Measurements from ENCODE around the gene SMCO4. TPM values are rescaled to one million over a fixed set of nuclear protein-coding genes. Genes with fewer than 3 reads are reported as not detected.

Gene SMCO4
- total and polyA plus RNA-seq, 2 donors (not counting 1 experiment from before 2014, with no cell fraction given), result 8.2 to 8.6 TPM

DNA sequence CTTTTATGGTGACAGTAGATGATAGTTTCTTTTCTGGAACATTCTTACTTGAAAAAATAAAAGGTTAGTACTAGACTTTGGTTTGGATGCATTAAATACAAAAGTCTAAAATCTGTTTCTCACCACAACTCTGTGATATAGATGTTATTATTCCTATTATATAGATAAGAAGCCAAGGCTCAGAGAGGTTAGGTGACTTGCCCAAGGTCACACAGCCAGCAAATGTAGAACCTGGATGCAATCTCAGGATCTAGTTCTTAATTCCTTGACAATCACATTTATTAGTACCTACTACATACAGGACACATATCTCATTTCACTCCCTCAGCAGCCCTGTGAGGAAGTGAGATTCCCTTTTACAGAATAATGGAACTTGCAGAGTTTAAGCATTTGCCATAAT lies 26.3 kb upstream of the SMCO4 start:
- H3K9me3 ChIP-seq (ENCODE audit: control insufficient read depth, insufficient read depth, low read depth, low read length), result no peaks in the 10 kb centered on the region
- TF ChIP-seq, protein P1, sequence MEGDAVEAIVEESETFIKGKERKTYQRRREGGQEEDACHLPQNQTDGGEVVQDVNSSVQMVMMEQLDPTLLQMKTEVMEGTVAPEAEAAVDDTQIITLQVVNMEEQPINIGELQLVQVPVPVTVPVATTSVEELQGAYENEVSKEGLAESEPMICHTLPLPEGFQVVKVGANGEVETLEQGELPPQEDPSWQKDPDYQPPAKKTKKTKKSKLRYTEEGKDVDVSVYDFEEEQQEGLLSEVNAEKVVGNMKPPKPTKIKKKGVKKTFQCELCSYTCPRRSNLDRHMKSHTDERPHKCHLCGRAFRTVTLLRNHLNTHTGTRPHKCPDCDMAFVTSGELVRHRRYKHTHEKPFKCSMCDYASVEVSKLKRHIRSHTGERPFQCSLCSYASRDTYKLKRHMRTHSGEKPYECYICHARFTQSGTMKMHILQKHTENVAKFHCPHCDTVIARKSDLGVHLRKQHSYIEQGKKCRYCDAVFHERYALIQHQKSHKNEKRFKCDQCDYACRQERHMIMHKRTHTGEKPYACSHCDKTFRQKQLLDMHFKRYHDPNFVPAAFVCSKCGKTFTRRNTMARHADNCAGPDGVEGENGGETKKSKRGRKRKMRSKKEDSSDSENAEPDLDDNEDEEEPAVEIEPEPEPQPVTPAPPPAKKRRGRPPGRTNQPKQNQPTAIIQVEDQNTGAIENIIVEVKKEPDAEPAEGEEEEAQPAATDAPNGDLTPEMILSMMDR (conservative IDR thresholded peaks at IDR 0.05 in 1 of 2, IDR thresholded peaks at IDR 0.05 in 1 of 2; ENCODE audit: low read depth in 1 of 2, low read length in 2 of 2), result no peak
- no peak for TF ChIP-seq EZH2 (IDR thresholded peaks at IDR 0.05; ENCODE audit: low read length, missing control alignments)
- H3K4me3 ChIP-seq (replicated peaks in 1 of 4; ENCODE audit: control extremely low read depth in 1 of 4, insufficient read depth in 1 of 4, low read depth in 3 of 4, low read length in 4 of 4), result no peak overlapping the region
- no peaks in the 10 kb centered on the region for H4K20me1 ChIP-seq (ENCODE audit: control insufficient read depth, extremely low read depth, insufficient read depth, low read length)
- DNase-seq (ENCODE audit: low read depth in 2 of 2), result no peak
- H3K36me3 ChIP-seq (ENCODE audit: control insufficient read depth, insufficient read depth, low read length), result no peaks in the 10 kb centered on the region
- H3K9ac ChIP-seq (ENCODE audit: insufficient read depth, low read length), result no peak overlapping the region
- H2AFZ ChIP-seq (ENCODE audit: low read length), result no peak overlapping the region
- H3K4me1 ChIP-seq (ENCODE audit: control insufficient read depth, extremely low read depth, insufficient read depth, low read length), result no peaks in the 10 kb centered on the region
- H3K27me3 ChIP-seq (ENCODE audit: control insufficient read depth, insufficient read depth, low read length), result no peaks in the 10 kb centered on the region
- H3K27ac ChIP-seq (ENCODE audit: insufficient read depth, low read length), result no peak overlapping the region
- no peak overlapping the region for H3K4me2 ChIP-seq (ENCODE audit: extremely low read depth, insufficient read depth, low read length)
- no peaks in the 10 kb centered on the region for H3K79me2 ChIP-seq (ENCODE audit: control insufficient read depth, insufficient read depth, low read length)

- H3K36me3 ChIP-seq (ENCODE audit: control insufficient read depth, insufficient read depth, low read length), result no peaks in the 10 kb centered on the region
- no peak overlapping the region for H3K27ac ChIP-seq (ENCODE audit: insufficient read depth, low read length)
- no peaks in the 10 kb centered on the region for H3K4me1 ChIP-seq (ENCODE audit: control insufficient read depth, extremely low read depth, insufficient read depth, low read length)
- no peaks in the 10 kb centered on the region for H3K9me3 ChIP-seq (ENCODE audit: control insufficient read depth, insufficient read depth, low read depth, low read length)
- H3K4me3 ChIP-seq (replicated peaks in 1 of 4; ENCODE audit: control extremely low read depth in 1 of 4, insufficient read depth in 1 of 4, low read depth in 3 of 4, low read length in 4 of 4), result no peak overlapping the region
- no peak overlapping the region for H2AFZ ChIP-seq (ENCODE audit: low read length)
- no peak overlapping the region for H3K4me2 ChIP-seq (ENCODE audit: extremely low read depth, insufficient read depth, low read length)
- DNase-seq (ENCODE audit: low read depth in 2 of 2), result no peak
- TF ChIP-seq, protein P1 (conservative IDR thresholded peaks at IDR 0.05 in 1 of 2, IDR thresholded peaks at IDR 0.05 in 1 of 2; ENCODE audit: low read depth in 1 of 2, low read length in 2 of 2), result no peak
- TF ChIP-seq EZH2 (IDR thresholded peaks at IDR 0.05; ENCODE audit: low read length, missing control alignments), result no peak
- H3K9ac ChIP-seq (ENCODE audit: insufficient read depth, low read length), result no peak overlapping the region
- H3K27me3 ChIP-seq (ENCODE audit: control insufficient read depth, insufficient read depth, low read length), result no peaks in the 10 kb centered on the region
- no peaks in the 10 kb centered on the region for H4K20me1 ChIP-seq (ENCODE audit: control insufficient read depth, extremely low read depth, insufficient read depth, low read length)
- H3K79me2 ChIP-seq (ENCODE audit: control insufficient read depth, insufficient read depth, low read length), result no peaks in the 10 kb centered on the region
Observed at GRCh38 chr11:93568726-93569125, 25.5 kb upstream of the SMCO4 start.

- no peak overlapping the region for H2AFZ ChIP-seq (ENCODE audit: low read length)
- no peaks in the 10 kb centered on the region for H4K20me1 ChIP-seq (ENCODE audit: control insufficient read depth, extremely low read depth, insufficient read depth, low read length)
- TF ChIP-seq EZH2 (IDR thresholded peaks at IDR 0.05; ENCODE audit: low read length, missing control alignments), result no peak
- TF ChIP-seq, protein P1 (conservative IDR thresholded peaks at IDR 0.05 in 1 of 2, IDR thresholded peaks at IDR 0.05 in 1 of 2; ENCODE audit: low read depth in 1 of 2, low read length in 2 of 2), result no peak
- H3K79me2 ChIP-seq (ENCODE audit: control insufficient read depth, insufficient read depth, low read length), result no peaks in the 10 kb centered on the region
- H3K36me3 ChIP-seq (ENCODE audit: control insufficient read depth, insufficient read depth, low read length), result no peaks in the 10 kb centered on the region
- no peaks in the 10 kb centered on the region for H3K4me1 ChIP-seq (ENCODE audit: control insufficient read depth, extremely low read depth, insufficient read depth, low read length)
- no peak overlapping the region for H3K9ac ChIP-seq (ENCODE audit: insufficient read depth, low read length)
- H3K4me2 ChIP-seq (ENCODE audit: extremely low read depth, insufficient read depth, low read length), result no peak overlapping the region
- no peaks in the 10 kb centered on the region for H3K27me3 ChIP-seq (ENCODE audit: control insufficient read depth, insufficient read depth, low read length)
- no peaks in the 10 kb centered on the region for H3K9me3 ChIP-seq (ENCODE audit: control insufficient read depth, insufficient read depth, low read depth, low read length)
- no peak overlapping the region for H3K27ac ChIP-seq (ENCODE audit: insufficient read depth, low read length)
- peak; percentile 47 to 67 for DNase-seq (ENCODE audit: low read depth in 2 of 2)
- no peak overlapping the region for H3K4me3 ChIP-seq (replicated peaks in 1 of 4; ENCODE audit: control extremely low read depth in 1 of 4, insufficient read depth in 1 of 4, low read depth in 3 of 4, low read length in 4 of 4)
Observed at GRCh38 chr11:93567401-93567895, 24.3 kb upstream of the SMCO4 start.
